SIG-M5 treated with dmso at 0.1 percent for 504 hours (cell line): ENCODE measurements around the gene CTU2.

ENCODE experiments used
- DNase-seq: peaks from one replicate; lab custom pipeline; 2025; ENCODE audit not compliant: unreplicated experiment; lab: John Stamatoyannopoulos, UW

CTU2 gene

GRCh38 chr16:88681084-88681680 is 25.1 kb upstream of the CTU2 start:
- DNase-seq = peak; percentile 31

GRCh38 chr16:88681709-88682451 is 24.4 kb upstream of the CTU2 start:
- peak; percentile 96 for DNase-seq

GRCh38 chr16:88684569-88685155 is 21.6 kb upstream of the CTU2 start:
- DNase-seq = peak; percentile 5

- DNase-seq = peak; percentile 74
Measured at GRCh38 chr16:88685156-88686061, 20.9 kb upstream of the CTU2 start.

- peak; percentile 45 for DNase-seq
Measured at GRCh38 chr16:88686062-88686438, 20.3 kb upstream of the CTU2 start.

- DNase-seq = peak; percentile 60
Measured at GRCh38 chr16:88686439-88687253, 19.7 kb upstream of the CTU2 start, which contains the start of gene SNAI3. TSS of gene SNAI3 (minus strand) at chr16:88686507. CDS start at chr16:88686406, 101 bp downstream.

- DNase-seq = no peak
Measured at GRCh38 chr16:88687254-88687576, 19.1 kb upstream of the CTU2 start.

- no peak for DNase-seq
Measured at GRCh38 chr16:88687676-88688012, 18.7 kb upstream of the CTU2 start.

GRCh38 chr16:88688013-88688778 is 18.1 kb upstream of the CTU2 start:
- no peak for DNase-seq

GRCh38 chr16:88690341-88691128 is 15.8 kb upstream of the CTU2 start:
- DNase-seq = no peak

- no peak for DNase-seq
Measured at GRCh38 chr16:88691129-88691813, 15.0 kb upstream of the CTU2 start.

- peak; percentile 67 for DNase-seq
Measured at GRCh38 chr16:88691924-88692560, 14.3 kb upstream of the CTU2 start.

GRCh38 chr16:88692861-88693260 is 13.4 kb upstream of the CTU2 start:
- DNase-seq = no peak

GRCh38 chr16:88693420-88694177 is 12.7 kb upstream of the CTU2 start:
- DNase-seq = no peak

- no peak for DNase-seq
Measured at GRCh38 chr16:88694221-88695087, 11.8 kb upstream of the CTU2 start.

- no peak for DNase-seq
Measured at GRCh38 chr16:88695218-88695617, 11.1 kb upstream of the CTU2 start.
